GM18858 (cell line): ENCODE measurements around the gene TSSK3.
"Not testable (repeated sequence)": the region's sequence is repeated elsewhere in the genome, so short reads cannot be mapped to it uniquely, and the experiment has no call there.

ENCODE experiments used
- ATAC-seq: cut with Tn5 transposase; IDR thresholded peaks from one replicate; pipeline ENCODE4 v1.9.1; 2021; ENCODE audit not compliant: unreplicated experiment

Gene TSSK3

DNA sequence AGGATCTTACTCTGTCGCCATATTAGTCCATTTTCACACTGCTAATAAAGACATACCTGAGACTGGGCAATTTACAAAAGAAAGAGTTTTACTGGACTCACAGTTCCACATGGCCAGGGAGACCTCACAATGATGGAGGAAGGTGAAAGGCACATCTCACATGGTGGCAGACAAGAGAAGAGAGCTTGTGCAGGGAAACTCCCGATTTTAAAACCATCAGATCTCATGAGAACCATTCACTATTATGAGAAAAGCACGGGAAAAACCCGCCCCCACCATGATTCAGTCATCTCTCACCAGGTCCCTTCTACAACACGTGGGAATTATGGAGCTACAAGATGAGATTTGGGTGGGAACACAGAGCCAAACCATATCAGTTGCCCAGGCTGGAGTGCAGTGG, 34.2 kb downstream of the TSSK3 start:
- not testable (repeated sequence) for ATAC-seq

DNA sequence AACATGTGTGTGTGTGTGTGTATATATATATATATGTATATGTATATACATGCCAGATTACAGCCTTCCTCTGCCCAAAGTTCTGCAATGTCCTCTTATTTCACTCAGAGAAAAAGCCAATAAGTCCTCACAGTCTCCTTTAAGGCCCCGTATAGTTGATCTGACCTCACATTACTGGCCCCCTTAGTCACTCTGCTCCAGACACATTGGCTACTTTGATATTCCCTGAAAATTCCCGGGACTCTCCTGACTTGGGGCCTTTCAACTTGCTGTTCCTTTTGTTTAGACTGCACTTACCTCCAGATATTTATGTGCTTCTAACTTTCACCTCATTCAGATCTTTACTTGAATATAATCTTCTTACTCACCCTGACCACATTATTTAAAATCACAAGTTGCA, 36.1 kb downstream of the TSSK3 start:
- no peak for ATAC-seq

DNA sequence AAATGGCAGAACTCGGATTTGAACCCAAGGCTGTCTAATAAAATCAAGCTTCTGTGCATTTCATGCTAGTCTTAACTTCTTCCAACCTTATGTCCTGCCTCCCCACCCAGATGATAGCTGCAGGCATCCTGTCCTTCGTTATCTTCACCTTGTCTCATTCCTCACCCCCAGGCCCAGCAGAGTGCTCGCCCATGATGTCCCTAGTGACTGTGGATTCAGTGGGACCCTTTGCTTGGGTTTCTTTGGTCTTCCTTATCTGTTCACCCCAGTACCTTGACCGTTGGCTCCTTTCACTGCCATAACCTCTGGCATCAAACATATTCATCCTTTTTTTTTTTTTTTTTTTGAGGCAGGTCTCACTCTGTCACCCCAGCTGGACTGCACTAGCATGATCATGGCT, 37.5 kb downstream of the TSSK3 start:
- ATAC-seq, result no peak

DNA sequence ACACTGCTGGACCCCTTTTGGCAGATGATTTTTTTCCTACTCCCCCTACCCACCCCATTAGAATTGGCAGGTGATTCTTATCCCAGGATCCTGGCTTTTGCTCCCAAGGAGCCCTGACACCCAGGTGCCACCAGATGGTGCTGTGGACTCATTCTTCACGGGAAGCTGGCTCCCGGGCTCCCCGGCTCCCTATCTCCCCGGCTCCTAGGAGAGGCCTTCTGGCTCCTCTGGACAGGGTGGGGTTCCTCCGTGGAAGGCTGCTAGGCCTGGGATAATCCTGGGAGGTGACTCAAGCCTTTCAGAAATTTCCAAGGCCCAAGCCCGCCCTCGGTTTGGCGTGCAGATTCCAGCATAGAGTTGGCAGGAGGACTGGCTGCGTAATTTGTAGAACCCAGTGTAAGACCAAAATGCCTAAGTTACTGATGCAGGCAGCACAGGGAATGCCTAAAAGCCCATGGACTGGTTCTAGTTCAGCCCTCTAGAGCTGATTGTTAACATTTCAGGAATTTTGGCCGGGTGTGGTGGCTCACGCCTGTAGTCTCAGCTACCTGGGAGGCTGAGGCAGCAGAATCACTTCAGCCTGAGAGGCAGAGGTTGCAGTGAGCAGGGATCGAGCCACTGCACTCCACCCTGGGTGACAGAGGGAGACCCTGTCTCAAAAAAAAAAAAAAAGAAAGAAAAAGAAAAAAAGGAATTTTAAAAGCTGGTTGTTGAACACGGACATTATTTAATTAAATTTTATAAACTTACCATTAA, 38.7 kb downstream of the TSSK3 start:
- ATAC-seq, result no peak

DNA sequence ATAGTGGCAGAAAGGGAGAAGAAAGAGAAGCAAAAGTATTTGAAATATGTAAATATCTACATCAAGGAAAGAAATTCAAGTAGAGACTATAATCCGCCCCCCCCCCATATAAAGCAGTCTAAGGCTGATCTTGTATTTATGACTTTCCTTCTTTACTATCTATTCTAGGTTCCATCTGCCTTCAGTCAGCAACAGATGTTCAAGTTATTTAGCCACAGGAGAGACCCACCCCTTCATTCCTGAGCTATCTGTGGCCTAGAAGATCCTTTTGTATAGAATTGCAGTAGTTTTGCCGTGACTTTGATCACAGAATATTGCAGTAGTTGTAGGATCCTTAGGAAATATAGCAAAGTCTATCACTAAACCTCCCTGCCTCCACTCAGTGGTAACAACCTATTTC, 42.6 kb downstream of the TSSK3 start:
- no peak for ATAC-seq

DNA sequence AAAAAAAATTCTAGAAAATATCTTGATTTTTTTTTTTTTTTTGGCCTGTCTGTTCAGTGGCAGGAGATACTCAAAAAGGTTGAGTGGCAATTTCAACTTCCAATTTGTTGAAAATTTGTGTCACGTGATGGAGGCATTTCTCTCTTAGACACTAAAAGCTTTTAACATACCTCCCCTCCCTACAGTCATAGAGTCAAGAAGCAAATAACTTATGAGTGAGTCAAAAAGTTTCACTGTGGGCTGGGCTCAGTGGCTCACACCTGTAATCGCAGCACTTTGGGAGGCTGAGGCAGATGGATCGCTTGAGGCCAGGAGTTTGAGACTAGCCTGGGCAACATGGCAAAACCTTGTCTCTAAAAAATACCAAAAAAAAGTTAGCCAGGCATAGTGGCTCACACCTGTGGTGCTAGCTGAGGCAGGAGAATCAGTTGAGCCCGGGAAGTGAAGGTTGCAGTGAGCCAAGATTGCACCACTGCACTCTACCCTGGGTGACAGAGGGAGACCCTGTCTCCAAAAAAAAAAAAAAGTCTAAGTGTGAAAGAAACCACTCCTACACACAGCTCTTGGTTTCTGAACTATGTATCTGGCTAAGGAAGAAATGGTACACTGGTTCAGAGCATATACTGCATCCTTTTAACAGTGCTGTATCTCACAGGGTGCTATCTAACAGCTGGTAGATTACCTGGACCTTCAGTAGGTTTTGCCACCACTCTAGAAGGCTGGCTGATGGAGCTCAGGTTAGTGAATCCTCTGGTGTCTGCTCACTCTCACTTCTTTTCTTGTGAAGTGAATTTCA, 43.5 kb downstream of the TSSK3 start:
- ATAC-seq, result no peak

DNA sequence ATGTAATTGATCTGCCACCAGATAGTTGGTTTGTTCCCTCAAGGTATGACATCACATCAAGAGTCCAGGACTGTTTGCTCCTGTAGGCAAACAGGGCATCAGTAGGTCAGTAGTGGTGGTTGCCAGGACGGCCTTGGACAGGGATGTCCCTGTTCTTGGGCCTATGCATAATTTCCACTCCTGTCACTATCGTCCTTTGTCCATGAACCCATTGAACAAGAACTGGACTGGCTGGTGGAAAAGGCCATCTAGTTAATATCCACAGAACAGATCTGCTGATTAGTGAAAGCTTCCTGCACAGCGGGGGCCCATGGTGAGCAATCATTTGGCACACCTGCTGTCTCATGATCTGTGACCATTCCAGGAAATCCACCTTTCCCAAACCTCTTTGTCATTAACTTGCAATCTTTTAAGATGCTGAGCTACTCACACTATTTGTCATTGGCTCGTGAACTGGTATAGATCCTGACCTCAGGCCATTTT, 44.3 kb downstream of the TSSK3 start:
- ATAC-seq, result no peak

DNA sequence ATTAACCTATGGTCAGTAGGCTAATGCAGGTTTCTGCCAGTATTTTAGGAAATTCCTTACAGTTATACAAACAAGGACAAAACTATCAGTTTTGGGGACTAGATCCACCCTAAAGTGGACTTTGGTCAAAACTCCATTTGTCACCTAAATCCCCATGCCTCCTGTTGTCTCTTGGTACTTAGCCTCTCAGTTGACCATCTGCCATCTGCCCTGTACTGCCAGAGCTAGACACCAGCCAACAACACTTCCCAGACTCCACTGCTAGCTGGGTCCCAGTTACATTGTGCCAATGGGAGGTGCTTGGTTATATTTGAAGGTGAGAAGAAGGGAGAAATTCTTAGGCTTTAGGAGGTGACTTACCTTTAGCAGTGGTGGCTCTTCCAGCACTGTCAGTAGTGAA, 48.9 kb downstream of the TSSK3 start:
- no peak for ATAC-seq

DNA sequence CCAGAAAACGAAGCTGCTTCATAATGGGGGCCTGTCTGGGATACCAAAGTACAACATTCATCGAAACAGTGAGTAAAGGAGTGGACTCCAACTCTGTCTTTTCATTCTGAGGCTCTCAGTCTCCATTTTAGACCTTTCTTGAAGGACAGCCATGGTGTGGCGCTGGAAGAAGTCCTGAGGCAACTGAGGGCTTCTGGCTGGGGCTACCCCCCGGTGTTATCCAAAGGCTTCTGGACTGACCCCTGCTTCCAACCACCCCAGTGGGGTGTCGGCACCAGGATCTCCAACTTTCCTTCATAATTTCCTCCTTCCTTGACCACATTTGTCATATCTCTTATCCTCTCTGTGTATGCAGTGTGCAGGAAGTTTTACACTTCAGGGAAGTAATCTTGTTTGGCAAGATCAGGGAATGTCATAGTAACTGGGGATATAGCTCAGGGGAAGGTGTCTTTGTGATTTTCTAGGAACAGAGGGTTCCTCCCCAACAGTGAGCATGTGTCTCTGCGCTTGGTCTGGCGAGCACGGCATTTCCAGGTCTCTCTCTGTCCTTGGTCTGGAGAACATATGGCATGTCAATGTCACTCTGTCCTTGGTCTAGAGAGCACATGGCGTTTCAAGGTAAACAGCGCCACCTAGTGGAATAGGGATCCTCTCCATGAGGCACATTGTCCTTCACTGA, 51.3 kb downstream of the TSSK3 start:
- ATAC-seq, result no peak
